ENCODE measurements around the gene TAF4.
"Not testable (repeated sequence)": the region's sequence is repeated elsewhere in the genome, so short reads cannot be mapped to it uniquely, and the experiment has no call there.

TAF4 gene

GRCh38 chr20:62073323-62073722 lies 7.6 kb upstream of the TAF4 start:
- no peak for DNase-seq (ENCODE audit: low read depth in 2 of 2)

- DNase-seq (ENCODE audit: low read depth in 2 of 2) = not testable (repeated sequence)
These were observed 6.2 kb upstream of the TAF4 start for GRCh38 chr20:62071669-62072430.

GRCh38 chr20:62069741-62070216 lies 4.1 kb upstream of the TAF4 start:
- DNase-seq (ENCODE audit: low read depth in 2 of 2) = no peak

- DNase-seq (ENCODE audit: low read depth in 2 of 2) = no peak
These were observed 3.3 kb upstream of the TAF4 start for GRCh38 chr20:62068997-62069396.

DNA sequence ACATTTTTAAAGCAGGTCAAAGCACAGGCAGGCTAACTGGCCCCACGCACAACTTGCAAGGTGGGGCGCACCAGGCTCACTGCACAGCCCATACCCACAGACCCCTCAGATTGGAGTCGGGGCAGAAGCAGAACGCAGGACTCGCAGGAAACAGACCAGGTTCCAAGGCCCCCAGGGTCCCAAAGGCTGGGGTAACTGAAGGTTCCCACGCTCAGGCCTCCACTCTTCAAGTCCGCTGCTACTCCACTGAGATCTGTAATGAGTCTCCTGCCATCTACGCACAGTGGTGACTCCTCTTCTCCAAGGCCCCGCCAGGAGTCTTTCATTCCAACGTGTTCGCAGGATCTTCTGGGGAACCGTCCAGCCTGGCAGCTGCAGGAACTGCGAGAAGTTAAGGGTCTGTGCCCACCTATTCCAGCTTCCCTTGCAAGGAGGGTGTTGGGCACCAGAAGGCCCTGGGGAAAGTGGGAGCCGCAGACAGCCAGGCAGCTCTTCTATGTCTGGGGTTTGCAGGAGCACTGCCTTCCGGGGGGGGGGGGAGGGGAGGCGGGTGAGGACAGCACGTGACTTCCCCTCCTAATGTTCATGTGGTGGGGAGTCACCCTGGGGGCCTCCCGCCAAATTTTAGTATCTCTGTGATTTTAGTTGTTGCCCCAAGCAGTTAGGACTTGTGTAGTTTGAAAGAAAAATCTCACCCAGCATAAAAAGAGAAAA lies 2.0 kb upstream of the TAF4 start:
- no peak for DNase-seq (ENCODE audit: low read depth in 2 of 2)

GRCh38 chr20:62066983-62067433 lies 1.3 kb upstream of the TAF4 start:
- no peak for DNase-seq (ENCODE audit: low read depth in 2 of 2)

DNA sequence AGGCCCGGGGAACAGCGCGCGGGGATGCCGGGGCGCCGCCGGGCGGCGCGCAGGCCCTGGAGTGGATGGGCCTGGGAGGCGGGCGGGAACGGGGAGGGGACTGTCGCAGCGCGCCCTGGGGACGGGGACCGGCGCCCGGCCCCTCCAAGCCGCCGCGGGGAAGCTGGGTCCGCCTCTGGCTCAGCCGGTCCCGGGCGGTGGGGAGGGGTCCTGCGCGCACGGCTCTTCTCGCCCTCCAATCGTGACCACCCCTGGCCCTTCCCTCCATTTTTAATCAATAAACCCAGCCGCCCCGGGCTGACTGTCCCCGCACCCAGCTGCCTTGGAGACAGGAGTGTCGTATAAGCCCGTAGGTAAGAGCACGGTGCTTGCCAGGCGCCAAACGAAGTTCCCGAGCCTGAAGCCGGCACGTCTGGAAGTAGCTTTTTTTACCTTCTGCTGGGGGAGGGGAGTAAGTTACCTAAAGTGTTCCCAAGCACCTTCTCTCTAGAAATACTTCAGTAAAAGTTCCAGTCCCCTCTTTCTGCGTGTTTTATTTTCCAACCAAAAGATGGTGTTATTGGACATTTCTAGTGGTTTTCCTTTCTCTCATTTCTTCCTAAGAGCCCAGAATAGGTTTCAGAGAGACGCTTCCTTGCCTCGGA lies 780 bp upstream of the TAF4 start:
- no peak for DNase-seq (ENCODE audit: low read depth in 2 of 2)

- no peak for DNase-seq (ENCODE audit: low read depth in 2 of 2)
These were observed 659 bp downstream of the TAF4 start for GRCh38 chr20:62064770-62065673.

DNA sequence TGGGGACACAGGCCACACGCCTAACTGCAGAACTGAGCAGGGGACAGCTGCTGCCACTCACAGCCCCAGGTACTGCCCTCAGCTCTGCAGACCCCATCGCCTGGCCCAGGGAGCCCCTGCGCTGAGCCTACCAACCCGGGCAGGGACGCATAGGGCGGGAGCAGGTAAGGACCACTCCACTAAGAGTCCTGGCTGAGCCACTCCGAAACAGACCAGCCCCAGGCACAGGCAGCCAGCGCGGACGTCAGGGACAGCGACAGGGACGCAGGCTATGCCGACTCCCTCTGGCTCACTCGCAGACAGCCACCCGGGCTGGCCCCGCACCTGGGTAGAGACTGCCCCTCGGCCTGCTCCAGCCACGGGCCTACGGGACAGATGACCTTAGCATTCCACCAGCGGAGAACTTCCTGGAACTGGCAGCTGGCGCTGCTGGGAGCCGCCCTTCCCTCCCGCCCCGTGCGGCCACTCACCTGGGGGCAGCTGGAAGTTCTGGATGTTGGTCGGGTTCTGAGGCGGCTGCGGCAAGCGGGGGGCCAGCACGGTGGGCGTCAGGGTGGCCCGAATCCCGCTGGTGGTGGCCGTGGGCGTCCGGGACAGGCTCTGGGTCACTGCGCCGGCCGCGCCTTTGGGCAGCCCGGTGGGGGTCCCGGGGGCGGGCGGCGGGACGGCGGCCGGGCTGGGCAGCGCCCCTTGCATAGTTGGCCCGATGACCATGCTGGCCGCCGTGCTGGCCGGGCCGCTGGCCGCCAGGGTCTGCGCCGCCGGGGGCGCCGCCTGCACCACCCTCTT lies 1.5 kb downstream of the TAF4 start:
- DNase-seq (ENCODE audit: low read depth in 2 of 2) = no peak

DNA sequence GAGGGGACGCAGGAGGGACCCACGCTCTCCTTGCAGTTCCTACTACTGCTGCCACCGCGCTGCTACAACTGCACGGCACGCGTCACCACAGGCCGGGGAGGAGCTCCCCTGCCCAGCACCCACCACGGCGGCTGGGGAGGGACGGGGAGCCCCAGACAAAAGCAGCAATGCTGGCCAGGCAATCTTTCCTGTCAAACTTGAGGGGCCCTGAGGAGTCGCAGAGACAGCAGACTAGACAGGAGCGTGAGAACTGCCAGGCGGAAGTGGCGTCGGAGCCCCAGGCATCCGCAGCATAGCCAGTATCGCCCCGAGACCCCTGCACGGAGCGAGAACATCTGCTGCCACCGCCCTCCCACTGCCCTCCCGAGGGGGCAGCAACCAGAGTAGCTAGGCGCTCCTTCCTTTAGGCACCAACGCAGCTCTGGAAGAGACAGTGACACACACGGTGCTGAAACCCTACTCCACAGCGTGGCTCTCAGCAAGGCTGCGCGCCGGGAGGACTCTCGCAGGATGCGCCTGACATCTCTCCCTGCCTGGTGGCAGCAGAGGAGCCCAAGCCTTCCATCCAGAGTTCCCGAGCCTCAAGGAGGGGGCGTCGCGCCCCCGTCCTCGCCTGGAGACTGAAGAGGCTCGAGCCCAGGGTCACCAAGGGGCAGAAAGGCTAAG lies 2.2 kb downstream of the TAF4 start:
- no peak for DNase-seq (ENCODE audit: low read depth in 2 of 2)

DNA sequence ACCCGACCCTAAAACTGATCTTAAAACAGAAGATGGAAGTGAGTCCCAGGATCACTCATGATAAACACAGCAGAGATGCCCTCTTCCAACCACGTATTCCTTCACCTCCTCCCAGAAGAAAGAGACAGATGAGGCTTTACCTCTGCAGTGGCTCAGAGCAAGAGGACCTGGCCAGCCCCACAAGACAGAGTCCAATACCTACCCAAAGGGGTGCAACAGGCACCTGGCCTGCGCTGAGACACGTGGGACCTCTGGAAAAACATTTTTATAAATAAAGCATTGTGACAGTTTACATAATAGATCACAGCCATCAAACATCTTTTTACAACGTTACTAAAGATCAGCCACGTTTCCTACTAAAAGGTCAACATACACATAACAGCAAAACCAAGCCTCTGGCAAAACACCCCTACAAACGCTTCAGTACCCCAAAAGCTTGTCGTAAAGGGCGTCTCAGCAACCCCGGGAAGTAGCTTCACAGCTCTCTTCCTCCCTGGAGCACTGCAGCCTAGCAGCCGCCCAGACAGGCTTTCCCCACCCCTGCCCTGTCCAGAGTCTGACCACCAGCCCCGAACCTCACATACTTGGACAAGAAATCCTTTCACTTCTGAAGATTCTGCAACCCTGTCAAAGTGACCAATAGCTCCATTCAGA lies 2.9 kb downstream of the TAF4 start:
- DNase-seq (ENCODE audit: low read depth in 2 of 2) = no peak

DNA sequence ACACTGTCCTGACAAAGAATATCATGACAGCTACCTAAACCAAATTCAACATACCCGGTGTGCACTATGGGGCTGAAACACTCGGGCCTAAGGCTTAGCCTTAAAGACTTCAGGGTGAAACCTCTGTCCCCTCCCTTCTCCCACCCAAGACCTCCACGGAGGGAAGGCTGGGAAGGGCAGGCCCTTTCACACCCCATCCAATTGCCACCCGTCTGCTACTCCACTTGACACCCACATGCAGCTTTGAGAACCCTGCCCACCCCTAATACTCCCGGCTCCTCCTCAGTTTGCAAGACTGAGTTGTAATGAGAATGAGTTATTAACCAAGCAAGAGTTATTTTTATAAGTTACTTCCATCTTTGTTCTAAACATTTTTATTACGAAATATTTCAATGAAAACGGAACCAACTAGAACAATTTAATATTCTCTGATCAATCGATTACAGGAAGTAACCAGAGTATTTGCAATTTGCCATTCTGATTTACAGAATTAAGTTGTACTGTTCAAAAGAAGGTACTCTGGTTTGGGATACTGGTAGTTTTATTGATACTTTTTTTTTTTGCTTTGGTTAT lies 3.7 kb downstream of the TAF4 start:
- no peak for DNase-seq (ENCODE audit: low read depth in 2 of 2)

DNA sequence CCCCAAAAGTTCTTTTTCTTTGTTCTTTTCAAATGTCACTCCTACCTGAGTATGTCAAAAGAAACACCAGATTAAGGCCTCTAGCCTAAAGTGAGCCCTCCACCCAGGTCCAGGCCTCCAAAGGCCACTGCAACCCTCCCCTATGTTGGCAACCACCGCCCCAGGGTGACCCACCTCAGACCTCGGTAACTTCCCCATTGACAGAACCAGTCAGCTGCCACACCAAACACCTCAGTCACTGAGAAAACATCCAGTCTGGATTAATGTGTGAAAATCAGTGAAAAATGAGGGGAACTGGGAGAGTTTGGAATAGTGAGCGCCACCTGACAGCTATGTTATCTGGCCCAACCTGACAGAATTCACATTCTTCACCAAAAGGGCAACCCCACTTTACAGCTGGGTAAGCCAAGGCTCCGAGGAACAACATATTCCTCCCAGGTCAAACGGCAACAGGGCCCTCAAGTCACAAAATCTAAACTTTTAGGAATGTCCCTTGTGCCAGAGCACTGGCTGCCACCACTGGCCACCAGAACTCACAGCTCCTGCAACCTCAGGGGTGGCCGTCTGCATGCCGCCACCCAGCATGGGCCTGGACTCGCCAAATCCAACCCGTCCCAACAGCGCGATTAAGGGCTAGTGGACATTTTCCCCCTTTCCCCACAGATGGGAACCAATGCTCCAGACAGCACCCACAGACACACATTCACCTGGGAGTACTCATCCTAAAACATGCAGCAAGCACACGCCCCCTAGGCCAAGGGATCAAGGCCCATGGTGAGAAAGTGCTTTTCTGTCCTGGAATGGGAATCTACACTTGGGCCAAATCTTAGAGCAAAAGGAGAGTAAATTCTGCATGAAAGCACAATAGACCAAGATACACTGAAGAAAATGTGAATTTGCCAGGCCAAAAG lies 4.8 kb downstream of the TAF4 start:
- DNase-seq (ENCODE audit: low read depth in 2 of 2) = no peak

GRCh38 chr20:62059920-62060630 lies 5.6 kb downstream of the TAF4 start:
- DNase-seq (ENCODE audit: low read depth in 2 of 2) = no peak

GRCh38 chr20:62059401-62059800 lies 6.3 kb downstream of the TAF4 start:
- DNase-seq (ENCODE audit: low read depth in 2 of 2) = no peak

- no peak for DNase-seq (ENCODE audit: low read depth in 2 of 2)
These were observed 6.7 kb downstream of the TAF4 start for GRCh38 chr20:62058941-62059340.

DNA sequence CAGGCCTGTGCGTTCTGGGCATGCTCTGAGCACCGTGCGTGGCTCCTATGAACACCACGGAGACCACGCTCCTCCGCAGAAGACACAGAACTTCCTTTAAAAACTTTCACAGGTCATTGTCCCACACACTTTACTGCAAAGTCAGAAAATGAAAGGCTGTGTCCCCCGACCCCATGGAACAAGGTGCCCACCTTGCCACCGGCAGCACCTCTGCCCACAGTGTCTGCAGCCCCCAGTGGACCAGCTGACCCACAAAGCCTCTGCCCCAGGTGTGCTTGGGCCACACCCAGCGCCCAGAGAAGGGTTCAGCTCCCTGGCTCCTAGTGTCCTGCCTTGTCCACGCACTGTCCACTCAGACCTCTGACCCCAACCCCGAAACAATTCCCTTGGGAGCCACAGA lies 8.7 kb downstream of the TAF4 start:
- no peak for DNase-seq (ENCODE audit: low read depth in 2 of 2)

GRCh38 chr20:62056377-62056776 lies 9.3 kb downstream of the TAF4 start:
- DNase-seq (ENCODE audit: low read depth in 2 of 2) = no peak

Measured in stimulated activated CD8-positive, alpha-beta memory T cell treated with anti-CD3 and anti-CD28 coated beads, Interleukin-15, amount 100 ng/mL, for 4 hours (primary cell).